ENCODE data around the gene CLIC2.
"Not testable (repeated sequence)": the region's sequence is repeated elsewhere in the genome, so short reads cannot be mapped to it uniquely, and the experiment has no call there.

DNA sequence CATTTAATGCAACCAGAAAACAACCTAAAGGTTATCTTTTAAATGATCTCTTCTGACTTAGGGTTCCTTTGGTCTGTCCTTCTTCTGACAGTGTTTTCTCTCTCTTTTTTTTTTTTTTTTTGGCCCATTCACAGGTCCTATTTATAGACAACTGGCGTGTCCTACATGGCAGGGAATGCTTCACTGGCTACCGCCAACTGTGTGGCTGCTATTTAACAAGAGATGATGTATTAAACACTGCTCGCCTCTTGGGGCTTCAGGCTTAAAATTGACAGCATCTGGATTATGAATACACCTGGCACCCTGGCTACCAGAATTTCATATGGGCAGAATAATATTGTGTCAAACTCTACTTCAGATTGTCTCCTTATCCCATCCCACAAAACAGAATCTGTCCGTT lies 15.0 kb upstream of the CLIC2 start:
- TF ChIP-seq, protein P1, sequence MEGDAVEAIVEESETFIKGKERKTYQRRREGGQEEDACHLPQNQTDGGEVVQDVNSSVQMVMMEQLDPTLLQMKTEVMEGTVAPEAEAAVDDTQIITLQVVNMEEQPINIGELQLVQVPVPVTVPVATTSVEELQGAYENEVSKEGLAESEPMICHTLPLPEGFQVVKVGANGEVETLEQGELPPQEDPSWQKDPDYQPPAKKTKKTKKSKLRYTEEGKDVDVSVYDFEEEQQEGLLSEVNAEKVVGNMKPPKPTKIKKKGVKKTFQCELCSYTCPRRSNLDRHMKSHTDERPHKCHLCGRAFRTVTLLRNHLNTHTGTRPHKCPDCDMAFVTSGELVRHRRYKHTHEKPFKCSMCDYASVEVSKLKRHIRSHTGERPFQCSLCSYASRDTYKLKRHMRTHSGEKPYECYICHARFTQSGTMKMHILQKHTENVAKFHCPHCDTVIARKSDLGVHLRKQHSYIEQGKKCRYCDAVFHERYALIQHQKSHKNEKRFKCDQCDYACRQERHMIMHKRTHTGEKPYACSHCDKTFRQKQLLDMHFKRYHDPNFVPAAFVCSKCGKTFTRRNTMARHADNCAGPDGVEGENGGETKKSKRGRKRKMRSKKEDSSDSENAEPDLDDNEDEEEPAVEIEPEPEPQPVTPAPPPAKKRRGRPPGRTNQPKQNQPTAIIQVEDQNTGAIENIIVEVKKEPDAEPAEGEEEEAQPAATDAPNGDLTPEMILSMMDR (IDR thresholded peaks at IDR 0.05), result not testable (repeated sequence)
- not testable (repeated sequence) for TF ChIP-seq POLR2A (IDR thresholded peaks at IDR 0.05)

All from Peyer's patch (tissue), 4 donors.